HG03280 (cell line): ENCODE results near the gene AKR1E2.
"Not testable (repeated sequence)": the region's sequence is repeated elsewhere in the genome, so short reads cannot be mapped to it uniquely, and the experiment has no call there.

Source experiments
- ATAC-seq: cut with Tn5 transposase; IDR thresholded peaks from one replicate; pipeline ENCODE4 v1.9.1; 2021; ENCODE audit warnings: mild to moderate bottlenecking, moderate library complexity; ENCODE audit not compliant: unreplicated experiment

AKR1E2 gene

DNA sequence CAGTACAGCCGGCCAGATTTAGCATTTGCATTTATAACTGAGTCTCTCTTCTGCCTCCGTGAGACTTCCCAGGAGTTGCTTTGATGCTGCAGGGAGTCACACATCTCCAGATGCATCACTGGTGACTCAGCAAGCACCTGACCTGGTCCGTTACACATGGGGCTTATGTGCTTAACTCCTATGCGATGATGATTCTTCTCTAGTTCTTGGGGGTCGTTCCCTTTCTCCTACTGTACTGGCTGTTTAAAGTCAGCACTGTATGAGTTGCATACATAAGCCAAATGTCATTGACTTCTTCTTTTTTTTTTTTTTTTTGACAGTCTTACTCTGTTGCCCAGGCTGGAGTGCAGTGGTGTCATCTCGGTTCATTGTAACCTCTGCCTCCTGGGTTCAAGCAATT, 13.0 kb upstream of the AKR1E2 start:
- ATAC-seq: no peak

DNA sequence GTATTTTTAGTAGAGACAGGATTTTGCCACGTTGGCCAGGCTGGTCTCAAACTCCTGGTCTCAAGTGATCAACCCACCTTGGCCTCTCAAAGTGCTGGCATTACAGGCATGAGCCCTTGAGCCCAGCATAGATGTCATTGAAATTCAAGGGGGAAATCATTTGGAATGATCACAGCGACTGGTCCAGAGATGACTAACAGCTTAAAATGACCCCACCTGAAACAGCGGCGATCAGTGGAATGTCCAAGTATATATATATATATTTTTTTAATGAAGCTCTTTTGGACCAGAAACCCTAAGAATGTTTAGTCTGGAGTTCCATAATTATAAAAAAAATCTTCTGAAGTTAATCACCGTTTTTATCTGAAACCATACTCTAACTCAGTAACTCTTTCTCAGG, 12.5 kb upstream of the AKR1E2 start:
- no peak for ATAC-seq

DNA sequence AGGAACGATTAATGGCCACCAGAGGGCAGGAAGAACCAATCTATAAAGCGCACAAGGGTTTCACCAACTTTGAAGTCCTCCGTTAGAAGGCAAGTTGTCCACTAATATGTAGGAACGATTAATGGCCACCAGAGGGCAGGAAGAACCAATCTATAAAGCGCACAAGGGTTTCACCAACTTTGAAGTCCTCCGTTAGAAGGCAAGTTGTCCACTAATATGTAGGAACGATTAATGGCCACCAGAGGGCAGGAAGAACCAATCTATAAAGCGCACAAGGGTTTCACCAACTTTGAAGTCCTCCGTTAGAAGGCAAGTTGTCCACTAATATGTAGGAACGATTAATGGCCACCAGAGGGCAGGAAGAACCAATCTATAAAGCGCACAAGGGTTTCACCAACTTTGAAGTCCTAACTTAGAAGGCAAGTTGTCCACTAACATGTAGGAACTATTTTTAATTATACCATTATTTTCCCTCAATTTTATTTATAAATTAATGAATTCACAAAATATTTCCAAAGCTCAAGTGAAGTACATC, 10.3 kb upstream of the AKR1E2 start:
- ATAC-seq: not testable (repeated sequence)

DNA sequence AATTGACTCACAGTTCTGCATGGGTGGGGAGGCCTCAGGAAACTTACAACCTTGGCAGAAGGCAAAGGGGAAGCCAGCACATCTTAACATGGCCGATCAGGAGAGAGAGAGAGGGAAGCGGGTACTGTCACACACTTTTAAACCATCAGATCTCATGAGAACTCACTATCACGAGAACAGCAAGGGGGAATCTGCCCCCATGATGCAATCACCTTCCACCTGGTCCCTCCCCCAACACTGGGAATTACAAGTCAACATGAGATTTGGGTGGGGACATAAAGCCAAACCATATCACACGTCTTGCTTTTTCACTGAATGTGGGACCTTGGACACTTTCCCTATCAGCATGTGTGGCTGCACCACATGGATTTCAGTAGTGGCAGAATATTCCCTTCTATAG, 9.0 kb upstream of the AKR1E2 start:
- ATAC-seq: no peak

DNA sequence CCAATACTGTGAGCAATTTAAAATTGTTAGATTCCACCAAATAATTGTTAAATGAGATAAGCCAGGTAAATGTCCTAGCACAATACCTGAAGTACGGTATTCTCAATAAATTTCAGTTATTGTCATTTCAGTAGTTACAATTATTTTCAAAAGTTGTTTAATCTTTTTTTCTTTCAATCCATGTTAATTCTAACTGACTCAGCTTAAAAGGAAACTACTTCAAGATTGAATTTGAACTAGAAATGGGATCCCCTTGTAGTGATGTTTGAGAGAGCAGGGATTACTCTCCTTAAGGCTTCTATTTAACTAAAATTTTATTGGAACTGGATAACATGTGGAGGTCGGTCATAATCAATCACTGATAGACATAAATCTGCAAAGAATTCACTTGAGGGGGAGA, 6.9 kb upstream of the AKR1E2 start:
- ATAC-seq: no peak

DNA sequence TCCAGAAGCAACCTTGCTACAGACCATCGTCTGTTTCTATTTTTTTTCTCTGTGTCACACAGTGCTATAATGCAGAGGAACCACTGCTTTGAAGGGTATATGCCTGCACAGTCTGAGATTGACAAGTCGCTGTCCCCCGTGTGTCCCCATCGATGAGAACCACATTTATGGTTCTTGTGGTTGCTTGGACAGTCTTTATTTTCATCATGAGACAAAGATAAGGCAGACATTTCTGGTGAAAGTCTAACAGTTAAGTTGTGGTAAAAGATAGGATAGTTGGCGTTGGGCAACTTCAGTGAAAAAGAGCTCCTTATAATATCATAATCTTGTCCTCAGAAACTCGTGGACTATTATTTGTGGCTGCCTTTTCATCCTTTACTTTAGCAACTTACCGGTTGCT, 6.3 kb upstream of the AKR1E2 start:
- no peak for ATAC-seq

DNA sequence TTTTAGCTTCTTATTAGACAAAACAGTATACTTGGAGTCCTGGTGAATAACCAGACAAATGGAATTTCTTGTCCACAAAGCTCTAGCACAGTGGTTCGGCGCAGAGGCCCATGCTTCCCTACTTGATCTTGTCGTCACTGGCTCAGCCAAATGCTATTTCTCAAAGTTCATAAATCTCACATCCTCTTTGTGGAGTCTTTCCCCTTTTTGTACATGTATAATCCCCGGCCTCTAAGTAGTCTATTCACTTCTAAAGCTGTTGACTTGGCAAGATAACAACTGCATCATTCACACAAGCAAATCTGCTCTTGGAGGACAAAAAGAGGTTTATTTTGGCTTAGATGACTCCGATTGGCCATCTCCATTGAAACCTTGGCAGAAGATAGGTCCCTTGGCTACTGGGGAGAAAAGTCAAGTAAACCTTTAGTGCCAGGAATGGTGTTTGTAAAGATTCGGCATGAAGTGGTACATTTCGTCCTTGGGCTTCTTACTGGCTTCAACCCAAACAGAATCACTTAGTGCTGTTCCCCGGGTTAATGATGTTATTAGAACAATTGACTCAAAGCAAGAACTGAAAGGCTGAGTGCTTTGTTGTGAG, 5.1 kb upstream of the AKR1E2 start:
- ATAC-seq: no peak

DNA sequence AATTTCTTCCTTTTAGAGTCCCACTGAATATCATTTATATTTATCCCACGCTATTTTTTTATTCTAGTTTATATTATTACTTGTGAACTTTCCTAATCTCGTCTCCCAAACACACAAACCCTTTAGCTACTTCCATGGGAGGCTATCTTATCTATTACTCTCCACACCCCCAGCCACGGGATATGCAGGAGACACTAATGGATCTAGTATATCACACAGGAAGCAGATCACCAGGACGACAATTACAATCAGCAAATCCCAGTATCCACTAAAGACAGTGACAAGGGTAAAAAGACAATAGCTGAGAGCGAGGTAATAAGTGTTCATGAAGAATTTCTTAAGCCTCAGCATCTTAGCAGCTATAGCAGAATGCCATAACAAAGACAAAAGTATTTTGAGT, 3.8 kb upstream of the AKR1E2 start:
- ATAC-seq: no peak

DNA sequence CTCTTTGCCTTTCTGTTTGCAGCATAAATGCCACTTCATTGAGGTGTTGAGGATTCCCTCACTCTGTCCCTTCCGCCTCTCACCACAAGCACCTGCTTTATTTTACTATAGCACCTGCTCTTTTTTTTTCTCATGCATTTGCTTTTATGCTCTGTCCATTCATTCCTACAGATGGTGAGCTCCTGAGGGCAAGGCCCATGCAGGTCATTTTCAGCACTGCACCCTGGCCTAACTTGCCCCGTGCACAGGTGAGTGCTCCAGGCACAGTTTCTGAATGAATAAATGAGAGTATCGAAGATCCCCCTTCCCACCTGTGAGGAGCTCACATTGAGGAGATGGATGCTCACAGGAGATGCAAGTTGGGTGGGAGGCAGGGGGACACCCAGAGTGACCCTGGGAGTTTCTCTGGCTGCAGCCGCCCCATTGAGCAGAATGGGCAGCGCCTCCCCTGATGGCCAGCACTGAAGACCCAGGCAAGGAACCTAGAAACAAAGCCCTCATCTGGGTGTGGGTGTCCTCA, 1.2 kb upstream of the AKR1E2 start:
- no peak for ATAC-seq

DNA sequence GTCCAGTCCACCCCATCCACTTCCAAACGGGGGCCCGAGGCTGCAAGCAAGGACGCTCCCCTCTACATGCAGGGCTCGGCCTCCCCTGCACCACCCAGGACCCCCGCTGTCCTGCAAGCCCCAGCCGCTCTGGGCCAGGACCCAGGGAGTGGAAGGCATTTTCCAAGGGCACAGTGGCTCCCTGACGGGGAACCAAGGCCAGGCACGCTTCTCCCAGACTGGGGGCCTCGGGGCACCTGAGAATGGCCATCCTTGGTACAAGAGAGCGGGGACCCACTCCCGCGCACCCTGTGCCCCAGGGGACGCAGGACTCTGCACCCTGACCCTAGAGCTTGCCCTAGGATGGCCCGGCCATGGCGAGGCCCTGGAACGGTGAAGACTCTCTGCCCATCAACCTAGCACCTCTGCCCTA, 545 bp upstream of the AKR1E2 start:
- ATAC-seq: no peak

DNA sequence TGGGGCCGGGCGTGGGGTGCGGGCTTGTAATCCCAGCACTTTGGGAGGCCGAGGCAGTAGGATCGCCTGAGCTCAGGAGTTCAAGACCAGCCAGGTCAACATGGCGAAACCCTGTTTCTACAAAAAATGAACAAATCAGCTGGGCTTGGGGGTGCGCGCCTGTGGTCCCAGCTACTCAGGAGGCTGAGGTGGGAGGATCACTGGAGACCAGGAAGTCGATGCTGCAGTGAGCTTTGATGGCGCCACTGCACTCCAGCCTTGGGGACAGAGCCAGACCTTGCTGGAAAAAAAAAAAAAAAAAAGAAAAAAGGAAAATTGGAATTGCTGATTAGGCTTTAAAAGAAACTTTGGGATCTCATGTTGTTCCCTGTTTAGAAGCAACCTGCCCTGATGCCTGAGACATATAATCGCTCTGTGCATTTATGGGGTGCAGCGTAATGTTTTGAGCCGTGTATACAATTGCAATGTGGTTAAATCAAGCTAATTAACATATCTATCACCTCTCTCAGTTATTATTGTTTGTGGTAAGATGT, 851 bp downstream of the AKR1E2 start:
- no peak for ATAC-seq

DNA sequence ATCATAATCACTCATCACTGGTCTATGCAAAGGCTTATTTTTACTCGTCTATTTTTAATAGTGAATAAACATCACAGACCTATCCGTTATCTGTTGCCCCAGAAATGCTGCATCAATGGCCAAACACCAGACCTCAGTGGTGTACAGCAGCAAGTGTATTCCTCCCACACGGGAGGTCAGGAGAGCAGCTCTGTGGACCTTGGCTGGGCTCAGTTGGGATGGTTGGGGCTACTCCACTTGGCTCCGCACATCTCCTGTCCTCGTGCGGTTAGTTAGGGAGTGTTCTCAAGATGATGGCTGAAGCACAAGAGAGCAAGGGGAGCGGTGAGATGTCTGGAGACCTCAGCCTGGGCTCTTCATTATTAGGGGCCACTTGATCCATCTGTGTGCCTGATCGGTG, 2.0 kb downstream of the AKR1E2 start:
- ATAC-seq: no peak

DNA sequence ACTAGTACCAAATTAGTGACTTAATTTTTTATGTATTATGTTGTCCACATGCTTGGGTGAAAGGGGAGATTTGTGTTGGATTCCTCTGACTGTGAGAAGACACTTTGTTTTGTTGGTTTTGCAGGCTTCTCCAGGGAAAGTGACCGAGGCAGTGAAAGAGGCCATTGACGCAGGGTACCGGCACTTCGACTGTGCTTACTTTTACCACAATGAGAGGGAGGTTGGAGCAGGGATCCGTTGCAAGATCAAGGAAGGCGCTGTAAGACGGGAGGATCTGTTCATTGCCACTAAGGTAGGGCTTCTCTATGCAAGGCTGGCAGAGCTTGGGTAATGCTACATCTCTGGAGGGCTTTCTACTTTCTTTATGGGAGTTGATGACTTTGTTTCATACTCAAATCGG, 4.5 kb downstream of the AKR1E2 start:
- no peak for ATAC-seq

DNA sequence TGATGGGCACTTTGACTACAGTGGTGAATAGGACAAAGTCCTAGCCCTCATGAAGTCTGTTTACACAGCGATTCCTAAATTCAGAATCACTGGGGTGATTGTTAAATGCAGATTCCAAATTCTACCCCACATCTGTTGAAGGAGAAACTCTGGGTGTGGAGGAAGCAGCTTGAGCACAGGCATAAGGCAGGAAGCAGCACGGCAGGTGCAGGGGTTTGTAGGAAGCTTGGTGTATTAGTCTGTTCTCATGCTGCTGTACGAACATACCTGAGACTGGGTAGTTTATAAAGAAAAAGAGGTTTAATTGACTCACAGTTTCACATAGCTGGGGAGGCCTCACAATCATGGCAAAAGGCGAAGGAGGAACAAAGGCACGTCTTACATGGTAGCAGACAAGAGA, 5.1 kb downstream of the AKR1E2 start:
- ATAC-seq: no peak

DNA sequence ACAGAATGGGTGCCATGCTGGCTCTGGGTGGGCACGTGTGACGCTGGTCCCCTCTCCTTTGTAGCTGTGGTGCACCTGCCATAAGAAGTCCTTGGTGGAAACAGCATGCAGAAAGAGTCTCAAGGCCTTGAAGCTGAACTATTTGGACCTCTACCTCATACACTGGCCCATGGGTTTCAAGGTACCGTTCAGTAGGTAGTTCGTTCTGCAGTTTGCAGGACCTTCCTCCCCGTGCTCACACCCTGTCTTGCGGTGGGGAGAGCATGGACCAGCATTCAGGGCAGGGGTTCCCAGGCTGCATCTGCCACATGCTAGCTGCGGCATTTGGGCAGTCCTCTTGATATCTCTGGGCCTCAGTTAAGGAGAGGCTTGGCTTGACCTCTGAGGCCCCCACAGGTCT, 7.3 kb downstream of the AKR1E2 start:
- ATAC-seq: no peak

DNA sequence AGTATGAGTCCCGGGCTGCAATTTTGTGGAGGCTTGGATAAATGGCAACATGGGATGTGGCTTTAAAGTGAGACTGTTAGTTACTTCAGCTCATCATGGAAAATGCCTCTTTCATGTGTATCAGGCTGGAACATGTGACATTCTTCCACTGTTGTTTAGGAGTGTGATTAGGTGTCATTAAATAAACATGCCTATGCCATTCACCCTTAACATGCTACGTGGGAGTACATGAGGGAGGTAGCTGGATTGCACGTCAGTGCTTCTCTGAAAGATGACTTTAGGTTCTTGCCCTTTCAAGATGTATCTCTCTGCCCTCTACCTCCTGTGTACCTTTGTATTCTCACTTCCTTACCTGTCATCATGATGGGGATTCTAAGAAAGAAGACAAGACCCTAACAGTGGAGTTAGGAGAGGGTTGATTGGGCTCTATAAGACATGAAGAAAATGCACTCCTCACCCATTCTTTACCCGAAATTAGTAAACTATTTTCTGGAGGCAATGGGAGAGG, 8.9 kb downstream of the AKR1E2 start:
- no peak for ATAC-seq

DNA sequence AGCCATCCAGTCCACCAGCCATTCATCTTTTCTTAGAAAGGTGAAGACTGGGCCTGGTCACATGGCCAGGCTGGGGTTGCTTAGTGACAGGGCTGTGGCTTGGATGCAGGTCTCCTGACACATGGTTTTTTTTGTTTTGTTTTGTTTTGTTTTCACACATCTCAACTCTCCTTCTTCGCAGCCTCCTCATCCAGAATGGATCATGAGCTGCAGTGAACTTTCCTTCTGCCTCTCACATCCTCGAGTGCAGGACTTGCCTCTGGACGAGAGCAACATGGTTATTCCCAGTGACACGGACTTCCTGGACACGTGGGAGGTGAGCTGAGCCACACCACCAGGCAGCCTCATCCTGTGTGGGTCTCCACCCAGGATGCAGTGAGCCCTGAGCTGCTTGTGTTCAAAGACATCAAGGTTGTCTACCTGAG, 9.5 kb downstream of the AKR1E2 start:
- no peak for ATAC-seq

DNA sequence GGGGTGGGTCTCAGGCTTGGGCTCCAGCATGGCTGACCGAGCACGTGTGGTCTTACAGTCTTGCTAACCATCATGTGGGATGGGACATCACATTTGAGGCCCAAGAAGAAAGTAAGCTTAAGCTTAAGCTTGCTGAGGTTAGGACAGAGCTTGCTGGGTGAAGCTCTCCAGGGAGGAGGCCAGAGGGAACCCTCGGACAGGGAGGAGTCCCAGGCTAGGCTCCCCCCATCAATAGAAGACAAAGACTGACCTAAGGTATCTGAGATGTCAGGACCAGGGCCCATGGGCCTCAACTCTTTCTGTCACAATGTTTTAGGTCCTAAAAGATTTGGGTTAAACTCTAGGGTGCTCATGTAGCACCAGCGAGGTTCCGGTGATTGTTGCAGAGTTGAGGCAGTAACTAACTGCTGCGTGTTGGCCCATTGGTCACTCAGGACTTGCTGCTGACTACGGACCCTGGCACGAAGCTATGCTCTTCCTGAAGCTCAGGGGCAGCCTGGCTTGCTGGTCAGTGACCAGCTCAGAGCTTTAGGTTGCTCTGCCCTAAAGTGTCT, 10.5 kb downstream of the AKR1E2 start:
- ATAC-seq: no peak

DNA sequence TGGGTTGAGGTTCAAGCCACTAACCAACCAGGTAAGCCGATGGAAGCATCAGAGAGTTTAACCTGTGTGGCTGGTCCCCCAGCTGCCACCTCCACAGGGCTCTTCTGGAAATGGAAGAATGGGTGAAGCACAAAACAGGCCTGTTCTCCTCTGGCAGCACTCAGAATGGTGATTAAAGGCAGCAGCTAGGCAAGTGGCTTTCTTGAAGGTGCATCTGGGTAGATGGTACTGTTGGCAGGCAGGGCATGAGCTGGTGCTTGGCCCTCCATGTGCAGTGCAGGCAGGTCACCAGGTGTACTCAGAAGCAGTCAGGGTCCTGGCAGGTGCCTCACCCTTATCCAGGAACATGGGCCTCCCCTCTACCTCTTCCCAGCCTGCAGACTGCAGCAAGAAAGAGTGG, 11.5 kb downstream of the AKR1E2 start:
- no peak for ATAC-seq

DNA sequence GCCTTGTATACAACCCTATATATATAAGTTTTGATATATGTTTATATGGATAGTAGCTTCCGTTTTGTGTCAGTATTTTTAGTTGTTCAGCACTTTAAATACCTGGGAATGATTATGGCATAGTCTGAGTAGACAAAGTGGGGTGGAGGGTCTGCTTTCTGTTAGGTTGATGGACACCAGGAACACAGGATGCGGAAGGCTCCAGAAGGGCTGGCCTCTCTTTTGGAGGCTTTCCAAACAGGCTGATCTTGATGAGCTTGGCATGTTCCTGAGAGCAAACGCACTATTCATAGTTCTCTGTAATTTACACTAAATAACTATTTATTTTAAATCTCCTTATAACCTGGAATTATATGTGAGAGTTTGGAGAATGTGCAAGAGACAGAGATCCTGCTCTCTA, 12.7 kb downstream of the AKR1E2 start:
- ATAC-seq: no peak

DNA sequence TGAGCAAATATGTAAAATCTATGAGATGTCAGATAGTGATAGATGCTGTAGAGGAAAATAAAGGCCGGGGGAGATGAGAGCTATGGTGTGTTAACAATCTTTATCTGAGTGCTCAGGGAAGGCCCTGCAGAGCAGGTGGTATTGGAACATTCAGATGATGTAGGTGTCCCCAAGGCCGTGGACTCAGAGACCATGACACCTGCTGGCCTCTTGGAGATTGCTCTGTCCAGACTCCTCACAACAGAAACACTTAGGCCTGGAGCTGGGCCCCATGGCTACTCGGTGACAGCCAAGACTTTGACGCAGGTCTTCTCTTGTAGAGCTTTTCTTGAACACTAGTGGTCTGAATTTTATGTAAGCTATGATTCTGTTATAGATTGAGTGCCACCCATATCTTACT, 13.3 kb downstream of the AKR1E2 start:
- ATAC-seq: no peak

DNA sequence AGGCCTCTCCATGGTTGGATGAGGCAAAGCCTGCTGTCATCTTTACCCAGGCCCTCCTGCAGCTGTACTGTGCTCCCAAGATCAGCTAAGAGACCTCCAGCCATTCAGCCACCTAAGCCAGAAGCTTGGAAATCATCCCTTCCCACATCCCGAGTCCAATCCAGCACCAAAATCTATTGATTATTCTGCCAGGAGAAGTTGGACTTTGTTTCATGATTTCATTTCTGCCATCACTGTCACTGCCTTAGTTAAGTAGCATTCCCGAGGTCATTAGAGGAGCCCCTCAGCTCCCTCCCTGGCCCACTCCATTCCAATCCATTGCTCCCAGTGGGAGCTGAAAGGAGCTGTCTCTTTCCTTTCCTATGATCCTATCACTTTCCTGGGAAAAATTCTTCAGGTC, 14.1 kb downstream of the AKR1E2 start:
- ATAC-seq: no peak
